HepG2 (cell line): ENCODE measurements around the gene CNTNAP1.

Experiments used
- JDP2 ChIP-seq: sonication (generic); formaldehyde crosslinking; IDR thresholded peaks from 2 replicates; pipeline ENCODE4 v1.8.1; 2022; ENCODE audit warnings: missing genetic modification reagents, borderline replicate concordance
- MAX ChIP-seq: IDR thresholded peaks from 2 replicates; pipeline ENCODE4 v1.6.1; 2012; ENCODE audit warnings: inconsistent platforms
- NFYB ChIP-seq: sonication (generic); formaldehyde crosslinking; IDR thresholded peaks from 2 replicates; pipeline ENCODE4 v1.4.0; 2020; ENCODE audit warnings: missing genetic modification reagents
- ZNF512 ChIP-seq: sonication (generic); formaldehyde crosslinking; IDR thresholded peaks from 2 replicates; pipeline ENCODE4 v1.4.0; 2020; ENCODE audit warnings: mild to moderate bottlenecking, missing genetic modification reagents
- ZNF558 ChIP-seq: sonication (generic); formaldehyde crosslinking; IDR thresholded peaks from 2 replicates; pipeline ENCODE4 v1.9.0; 2022; ENCODE audit warnings: mild to moderate bottlenecking, missing genetic modification reagents, borderline replicate concordance
- ZNF709 ChIP-seq: sonication (generic); formaldehyde crosslinking; IDR thresholded peaks from 2 replicates; pipeline ENCODE4 v1.5.0; 2020; ENCODE audit warnings: mild to moderate bottlenecking, missing genetic modification reagents
- ZNF747 ChIP-seq: sonication (generic); formaldehyde crosslinking; IDR thresholded peaks from 2 replicates; pipeline ENCODE4 v1.8.1; 2023; ENCODE audit warnings: missing genetic modification reagents, mild to moderate bottlenecking, borderline replicate concordance

GRCh38 chr17:42708588-42708987 lies 26.3 kb downstream of the CNTNAP1 start:
- TF ChIP-seq ZNF512 (CRISPR knock-in tag) (no peak), JDP2 (no peak), ZNF747 (no peak), ZNF558 (no peak), MAX (no peak), NFYB (no peak), ZNF709 (CRISPR knock-in tag) (no peak)
